ENCODE measurements around the gene PTPRN2. TPM values are rescaled to one million over a fixed set of nuclear protein-coding genes. Genes with fewer than 3 reads are reported as not detected.

Gene PTPRN2
- polyA plus RNA-seq, 3 donors from 2014 or later = 1.9 to 3.7 (median 2.2) TPM

DNA sequence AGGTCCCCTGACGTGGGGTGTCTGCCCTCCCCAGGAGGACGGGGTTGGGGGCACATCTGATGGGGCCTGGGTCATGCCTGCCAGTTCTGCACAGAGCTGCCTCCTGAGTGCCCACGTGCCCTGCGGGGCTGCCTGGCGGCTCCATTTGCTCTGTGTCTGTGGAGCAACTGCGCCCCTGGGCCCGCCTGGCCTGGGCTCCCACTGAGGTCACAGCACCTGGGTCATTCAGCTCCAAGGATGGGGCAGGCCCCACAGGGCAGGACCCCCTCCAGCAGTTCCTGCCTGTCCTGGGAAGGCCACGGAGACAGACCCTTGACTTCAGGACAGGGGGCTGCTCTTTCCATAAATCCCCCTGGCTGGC is 590.6 kb downstream of the PTPRN2 start:
- peaks cover 0 to 6% (median 0%) of the 10 kb centered on the region in 6 donors for H3K9me3 Mint-ChIP-seq
- no peaks in the 10 kb centered on the region for H3K36me3 Mint-ChIP-seq
- H3K27ac Mint-ChIP-seq = no peak overlapping the region
- H3K4me3 Mint-ChIP-seq = no peak overlapping the region
- no peaks in the 10 kb centered on the region for H3K27me3 Mint-ChIP-seq (ENCODE audit: low read depth in 3 of 3)
- no peak for DNase-seq
- no peaks in the 10 kb centered on the region for H3K4me1 Mint-ChIP-seq

DNA sequence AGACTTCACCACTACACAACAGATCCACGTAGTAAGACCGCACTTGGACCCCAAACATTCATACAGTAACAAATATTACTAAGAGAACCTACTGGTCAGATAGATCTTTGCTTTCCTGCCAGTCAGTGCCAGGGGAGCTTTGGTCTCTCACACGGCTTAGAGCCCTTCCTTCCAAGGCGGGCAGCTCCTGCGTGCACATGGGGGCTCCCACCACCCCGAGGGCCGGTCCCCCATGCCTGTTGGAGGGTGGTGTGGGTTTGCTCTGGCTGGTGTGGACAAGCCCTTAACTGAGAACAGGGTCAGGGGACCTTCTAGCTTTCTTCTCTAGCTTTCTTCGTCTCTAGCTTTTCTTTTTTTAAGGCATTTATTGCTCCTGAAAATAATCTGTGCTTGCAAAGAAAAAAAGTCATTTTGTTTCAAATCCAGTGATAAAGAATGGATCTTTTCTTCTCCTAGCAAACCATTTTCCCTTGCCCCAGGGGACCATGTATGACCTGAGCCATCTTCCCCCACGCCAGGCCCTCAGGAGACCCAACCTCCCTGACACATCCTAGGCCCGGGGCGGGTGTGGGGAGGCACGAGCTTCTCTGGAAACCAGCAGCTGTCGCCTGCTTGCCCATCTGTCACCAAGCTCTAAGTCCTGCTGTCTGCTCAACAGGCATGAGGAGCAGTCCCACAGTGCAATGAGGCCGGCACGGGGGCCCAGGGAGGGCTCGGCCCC is 591.1 kb downstream of the PTPRN2 start:
- no peak for DNase-seq
- Mint-ChIP-seq H3K4me3 (no peak overlapping the region), H3K9me3 (peaks cover 0 to 6% (median 0%) of the 10 kb centered on the region in 6 donors), H3K36me3 (no peaks in the 10 kb centered on the region), H3K27ac (no peak overlapping the region), H3K27me3 (ENCODE audit: low read depth in 3 of 3) (no peaks in the 10 kb centered on the region), H3K4me1 (no peaks in the 10 kb centered on the region)

DNA sequence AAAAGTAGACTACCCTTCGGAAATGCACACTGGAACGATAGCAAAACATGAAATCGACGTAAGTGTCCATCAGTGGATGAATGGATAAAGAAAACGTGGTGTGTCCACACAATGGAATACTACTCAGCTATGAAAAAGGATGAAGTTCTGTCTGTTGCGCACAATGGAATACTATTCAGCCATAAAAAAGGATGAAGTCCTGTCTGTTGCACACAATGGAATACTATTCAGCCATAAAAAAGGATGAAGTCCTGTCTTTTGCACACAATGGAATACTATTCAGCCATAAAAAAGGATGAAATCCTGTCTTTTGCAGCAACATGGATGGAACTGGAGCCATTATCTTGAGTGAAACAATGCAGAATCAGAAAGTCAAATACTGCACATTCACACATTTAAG is 591.8 kb downstream of the PTPRN2 start:
- peaks cover 0 to 6% (median 0%) of the 10 kb centered on the region in 6 donors for H3K9me3 Mint-ChIP-seq
- H3K4me3 Mint-ChIP-seq = no peak overlapping the region
- no peak overlapping the region for H3K27ac Mint-ChIP-seq
- H3K36me3 Mint-ChIP-seq = no peaks in the 10 kb centered on the region
- no peak for DNase-seq
- H3K4me1 Mint-ChIP-seq = no peaks in the 10 kb centered on the region
- no peaks in the 10 kb centered on the region for H3K27me3 Mint-ChIP-seq (ENCODE audit: low read depth in 3 of 3)

- peaks cover 0 to 6% (median 0%) of the 10 kb centered on the region in 6 donors for H3K9me3 Mint-ChIP-seq
- H3K36me3 Mint-ChIP-seq = no peaks in the 10 kb centered on the region
- DNase-seq = no peak
- no peak overlapping the region for H3K27ac Mint-ChIP-seq
- H3K4me1 Mint-ChIP-seq = no peaks in the 10 kb centered on the region
- no peaks in the 10 kb centered on the region for H3K27me3 Mint-ChIP-seq (ENCODE audit: low read depth in 3 of 3)
- H3K4me3 Mint-ChIP-seq = no peak overlapping the region
These were observed 593.3 kb downstream of the PTPRN2 start for GRCh38 chr7:157994319-157994718.

DNA sequence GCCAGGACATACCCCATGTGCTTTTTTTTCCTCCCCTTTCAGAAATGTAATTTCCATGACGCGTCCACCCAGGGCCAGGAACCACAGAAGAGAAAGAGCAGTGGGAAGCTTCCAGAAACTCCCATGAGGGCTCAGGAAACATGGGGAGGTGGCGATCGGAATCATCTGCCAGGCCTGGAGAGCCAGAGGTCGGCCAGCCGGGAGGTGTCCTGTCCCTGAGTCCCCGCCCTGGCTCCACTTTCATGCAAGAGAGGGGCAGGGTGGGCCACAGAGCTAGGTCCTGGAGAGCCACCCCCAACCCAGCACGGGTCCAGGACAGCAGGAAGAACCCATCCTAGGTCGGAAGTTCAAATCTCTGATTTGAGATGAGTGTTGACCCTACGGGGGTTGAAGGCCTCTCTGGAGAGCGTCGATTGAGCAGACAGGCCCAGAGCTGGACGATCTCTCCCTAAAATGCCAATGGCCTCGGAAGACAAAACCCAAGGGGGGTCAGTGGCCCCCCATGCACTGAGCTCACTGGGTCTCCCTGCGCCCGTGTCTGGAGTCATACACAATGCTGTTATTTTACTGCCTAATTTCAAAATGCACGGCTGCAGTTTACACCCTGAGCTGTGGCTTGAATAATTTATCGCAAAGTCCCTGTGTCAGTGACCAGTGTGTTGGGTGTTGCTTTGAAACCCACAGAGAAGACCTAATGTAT is 594.1 kb downstream of the PTPRN2 start:
- Mint-ChIP-seq H3K27ac (no peak overlapping the region), H3K9me3 (peaks cover 0 to 6% (median 0%) of the 10 kb centered on the region in 6 donors), H3K4me3 (no peak overlapping the region), H3K4me1 (no peaks in the 10 kb centered on the region), H3K36me3 (no peaks in the 10 kb centered on the region), H3K27me3 (ENCODE audit: low read depth in 3 of 3) (peaks cover 0 to 3% (median 0%) of the 10 kb centered on the region in 3 donors)
- no peak for DNase-seq

DNA sequence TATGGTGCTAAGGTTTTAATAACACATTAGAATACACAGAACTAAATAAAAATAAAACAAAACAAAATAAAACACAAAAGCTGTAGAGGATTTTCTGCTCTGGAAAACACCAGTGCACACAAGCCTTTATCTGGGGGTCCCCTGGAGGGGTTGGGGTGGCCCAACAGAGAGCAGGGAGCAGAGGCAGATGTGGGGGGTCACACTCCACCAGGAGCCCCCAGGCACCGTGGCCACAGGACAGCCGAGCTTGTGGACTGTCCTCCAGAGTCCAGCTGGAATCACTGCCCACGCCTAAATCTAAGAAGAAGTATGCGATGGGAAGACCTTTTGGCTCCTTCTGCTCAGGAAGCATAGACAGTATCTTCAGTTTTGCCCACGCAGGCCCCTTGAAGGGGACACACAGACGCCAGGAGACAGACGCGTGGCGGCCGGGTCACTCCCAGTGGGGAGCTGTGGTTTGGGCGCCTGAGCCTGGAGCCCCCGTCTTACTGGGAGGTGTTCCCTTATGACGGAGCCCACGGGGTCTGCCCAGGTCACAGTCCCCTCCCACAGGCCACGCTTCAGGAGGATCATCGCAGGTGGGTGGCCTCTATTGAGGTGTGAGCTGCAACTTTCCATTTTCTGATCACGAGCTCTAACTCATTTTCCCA is 595.0 kb downstream of the PTPRN2 start:
- Mint-ChIP-seq H3K9me3 (peaks cover 0 to 6% (median 0%) of the 10 kb centered on the region in 6 donors), H3K27me3 (ENCODE audit: low read depth in 3 of 3) (peaks cover 0 to 3% (median 0%) of the 10 kb centered on the region in 3 donors)

GRCh38 chr7:157991761-157992160 is 595.9 kb downstream of the PTPRN2 start:
- no peak for DNase-seq
- Mint-ChIP-seq H3K4me3 (no peak overlapping the region), H3K4me1 (no peaks in the 10 kb centered on the region), H3K9me3 (peaks cover 0 to 6% (median 0%) of the 10 kb centered on the region in 6 donors), H3K36me3 (no peaks in the 10 kb centered on the region), H3K27me3 (ENCODE audit: low read depth in 3 of 3) (peaks cover 0 to 3% (median 0%) of the 10 kb centered on the region in 3 donors), H3K27ac (no peak overlapping the region)

More for the DNA sequence above, 595.0 kb downstream of the PTPRN2 start:
- Mint-ChIP-seq H3K4me1 (no peaks in the 10 kb centered on the region), H3K36me3 (no peaks in the 10 kb centered on the region), H3K4me3 (no peak overlapping the region), H3K27ac (no peak overlapping the region)
- no peak for DNase-seq

- peaks cover 0 to 3% (median 0%) of the 10 kb centered on the region in 3 donors for H3K27me3 Mint-ChIP-seq (ENCODE audit: low read depth in 3 of 3)
These were observed 596.3 kb downstream of the PTPRN2 start for GRCh38 chr7:157991351-157991750.

DNA sequence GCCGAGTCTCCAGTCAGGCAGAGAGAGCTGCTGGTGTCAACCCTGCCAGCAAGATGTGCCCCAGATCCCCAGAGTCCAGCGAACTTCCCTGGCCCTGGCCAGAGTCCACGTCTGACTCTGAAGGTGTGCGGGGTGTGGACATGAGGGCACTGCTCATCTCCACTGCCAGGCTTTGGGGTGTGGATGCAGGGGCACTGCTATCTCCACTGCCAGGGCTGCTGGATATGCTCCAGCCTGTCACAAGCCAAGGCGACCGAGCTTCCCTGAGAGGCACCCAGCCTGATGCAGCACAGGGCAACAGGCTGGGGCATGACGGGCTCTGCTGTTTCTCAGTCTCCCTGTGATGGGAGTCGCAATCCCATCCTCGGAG is 596.8 kb downstream of the PTPRN2 start:
- Mint-ChIP-seq H3K27ac (no peak overlapping the region), H3K36me3 (no peaks in the 10 kb centered on the region), H3K4me1 (no peaks in the 10 kb centered on the region), H3K9me3 (peaks cover 0 to 6% (median 0%) of the 10 kb centered on the region in 6 donors), H3K4me3 (no peak overlapping the region), H3K27me3 (ENCODE audit: low read depth in 3 of 3) (peaks cover 0 to 3% (median 0%) of the 10 kb centered on the region in 3 donors)
- no peak for DNase-seq

More at GRCh38 chr7:157991351-157991750, 596.3 kb downstream of the PTPRN2 start:
- Mint-ChIP-seq H3K4me1 (no peaks in the 10 kb centered on the region), H3K4me3 (no peak overlapping the region), H3K9me3 (peaks cover 0 to 6% (median 0%) of the 10 kb centered on the region in 6 donors), H3K27ac (no peak overlapping the region), H3K36me3 (no peaks in the 10 kb centered on the region)
- no peak for DNase-seq

- Mint-ChIP-seq H3K4me3 (no peak overlapping the region), H3K27ac (no peak overlapping the region), H3K36me3 (no peaks in the 10 kb centered on the region), H3K9me3 (peaks cover 0 to 5% (median 0%) of the 10 kb centered on the region in 6 donors), H3K27me3 (ENCODE audit: low read depth in 3 of 3) (peaks cover 0 to 3% (median 0%) of the 10 kb centered on the region in 3 donors), H3K4me1 (no peaks in the 10 kb centered on the region)
- no peak for DNase-seq
These were observed 597.3 kb downstream of the PTPRN2 start for GRCh38 chr7:157990226-157990880.

- Mint-ChIP-seq H3K9me3 (no peaks in the 10 kb centered on the region), H3K4me3 (no peak overlapping the region), H3K36me3 (no peaks in the 10 kb centered on the region), H3K27ac (no peak overlapping the region), H3K27me3 (ENCODE audit: low read depth in 3 of 3) (peaks cover 0 to 3% (median 0%) of the 10 kb centered on the region in 3 donors), H3K4me1 (no peaks in the 10 kb centered on the region)
- no peak for DNase-seq
These were observed 598.0 kb downstream of the PTPRN2 start for GRCh38 chr7:157989589-157989988.

- Mint-ChIP-seq H3K27me3 (ENCODE audit: low read depth in 3 of 3) (peaks cover 0 to 3% (median 0%) of the 10 kb centered on the region in 3 donors), H3K36me3 (no peaks in the 10 kb centered on the region), H3K4me3 (no peak overlapping the region), H3K9me3 (no peaks in the 10 kb centered on the region), H3K27ac (no peak overlapping the region), H3K4me1 (no peaks in the 10 kb centered on the region)
- DNase-seq = no peak
These were observed 599.7 kb downstream of the PTPRN2 start for GRCh38 chr7:157987906-157988305.

DNA sequence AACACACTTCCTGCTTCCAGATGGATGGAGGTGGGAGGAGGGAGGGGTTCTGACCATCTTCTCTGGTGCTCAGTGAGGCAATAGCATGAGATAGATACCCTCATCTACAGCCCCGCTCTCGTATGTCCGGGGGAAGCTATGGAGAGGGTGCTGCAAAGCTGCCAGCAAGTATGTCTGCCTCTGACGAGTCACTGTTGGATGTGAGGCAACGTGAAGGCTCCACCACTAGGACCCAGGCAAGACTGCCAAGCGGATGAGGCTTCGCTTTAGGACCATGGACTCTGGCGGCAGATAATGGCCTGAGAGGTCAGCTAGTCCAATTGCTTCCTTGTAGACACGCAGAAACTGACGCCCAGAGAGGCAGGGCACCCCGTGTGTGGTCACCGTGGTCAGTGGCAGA is 601.6 kb downstream of the PTPRN2 start:
- H3K36me3 Mint-ChIP-seq = no peaks in the 10 kb centered on the region
- H3K4me1 Mint-ChIP-seq = no peaks in the 10 kb centered on the region
- DNase-seq = no peak
- no peak overlapping the region for H3K4me3 Mint-ChIP-seq
- H3K9me3 Mint-ChIP-seq = no peaks in the 10 kb centered on the region
- no peak overlapping the region for H3K27ac Mint-ChIP-seq
- H3K27me3 Mint-ChIP-seq (ENCODE audit: low read depth in 3 of 3) = peaks cover 0 to 3% (median 0%) of the 10 kb centered on the region in 3 donors

GRCh38 chr7:157985636-157986035 is 602.0 kb downstream of the PTPRN2 start:
- no peaks in the 10 kb centered on the region for H3K9me3 Mint-ChIP-seq
- peaks cover 0 to 3% (median 0%) of the 10 kb centered on the region in 3 donors for H3K27me3 Mint-ChIP-seq (ENCODE audit: low read depth in 3 of 3)
- DNase-seq = no peak
- no peak overlapping the region for H3K4me3 Mint-ChIP-seq
- H3K4me1 Mint-ChIP-seq = no peaks in the 10 kb centered on the region
- H3K36me3 Mint-ChIP-seq = no peaks in the 10 kb centered on the region
- no peak overlapping the region for H3K27ac Mint-ChIP-seq
